Measurements from ENCODE around the gene RNF126. TPM values are rescaled to one million over a fixed set of nuclear protein-coding genes. Genes with fewer than 3 reads are reported as not detected.
"Not testable (repeated sequence)": the region's sequence is repeated elsewhere in the genome, so short reads cannot be mapped to it uniquely, and the experiment has no call there.

RNF126 gene
- total RNA-seq, 1 donor from 2014 or later = 32.9 TPM

GRCh38 chr19:609004-609346, 54.0 kb downstream of the RNF126 start:
- no peaks in the 10 kb centered on the region for H3K36me3 ChIP-seq
- no peak for TF ChIP-seq CTCF (IDR thresholded peaks at IDR 0.05)
- no peak overlapping the region for H3K27ac ChIP-seq
- intact Hi-C loops (cut with DNase I) = no loop called here
- H3K4me3 ChIP-seq = no peak overlapping the region
- H3K9me3 ChIP-seq = no peaks in the 10 kb centered on the region
- ATAC-seq (peak; percentile 70), DNase-seq (peak; percentile 85)
- H3K4me1 ChIP-seq = peaks cover 14% of the 10 kb centered on the region
- H3K27me3 ChIP-seq = no peaks in the 10 kb centered on the region

DNA sequence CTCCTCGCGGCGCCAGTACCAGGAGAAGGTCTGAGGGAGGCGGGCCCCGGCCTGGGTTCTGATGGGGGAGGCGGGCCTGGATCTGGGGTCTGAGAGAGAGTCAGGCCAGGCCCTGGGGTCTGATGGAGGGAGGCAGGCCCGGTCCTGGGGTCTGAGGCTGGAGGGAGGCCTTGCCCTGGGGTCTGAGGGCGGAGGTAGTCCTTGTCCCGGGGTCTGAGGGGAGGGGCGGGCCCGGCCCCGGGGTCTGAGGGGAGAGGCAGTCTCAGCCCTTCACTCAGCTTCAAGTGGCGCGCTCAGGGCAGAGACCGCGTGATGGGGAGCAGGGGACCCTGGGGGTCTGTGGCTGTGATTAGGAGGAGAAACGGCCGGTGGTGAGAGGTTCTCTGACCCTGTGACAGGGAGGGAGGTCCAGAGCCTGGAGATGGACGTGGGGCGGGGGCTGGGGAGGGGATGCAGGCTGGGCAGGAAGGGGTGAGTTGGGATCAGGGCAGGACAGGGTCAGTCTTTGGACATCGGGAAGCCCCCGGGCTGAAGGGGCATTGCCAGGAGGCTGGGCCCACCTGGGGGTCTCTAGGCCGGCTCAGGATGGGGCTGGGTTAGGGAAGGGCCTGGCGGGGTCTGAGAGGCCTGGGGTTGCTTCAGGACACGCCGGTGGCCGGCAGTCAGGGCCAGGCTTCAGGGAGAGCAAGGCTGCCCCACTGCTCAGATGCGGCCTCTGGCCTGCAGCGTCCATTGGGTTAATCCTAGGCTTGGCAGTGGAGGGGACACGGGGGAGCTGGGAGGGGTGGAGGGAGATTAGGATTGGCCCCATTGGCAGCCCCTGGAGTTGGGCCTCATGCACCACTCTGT, 54.6 kb downstream of the RNF126 start:
- H3K36me3 ChIP-seq = no peaks in the 10 kb centered on the region
- H3K4me1 ChIP-seq = peaks cover 14% of the 10 kb centered on the region
- no peaks in the 10 kb centered on the region for H3K9me3 ChIP-seq
- DNase-seq = no peak
- no peaks in the 10 kb centered on the region for H3K27me3 ChIP-seq
- no peak for ATAC-seq
- no peak for TF ChIP-seq CTCF (IDR thresholded peaks at IDR 0.05)
- H3K27ac ChIP-seq = no peak overlapping the region
- H3K4me3 ChIP-seq = no peak overlapping the region
- intact Hi-C loops (cut with DNase I) = no loop called here

DNA sequence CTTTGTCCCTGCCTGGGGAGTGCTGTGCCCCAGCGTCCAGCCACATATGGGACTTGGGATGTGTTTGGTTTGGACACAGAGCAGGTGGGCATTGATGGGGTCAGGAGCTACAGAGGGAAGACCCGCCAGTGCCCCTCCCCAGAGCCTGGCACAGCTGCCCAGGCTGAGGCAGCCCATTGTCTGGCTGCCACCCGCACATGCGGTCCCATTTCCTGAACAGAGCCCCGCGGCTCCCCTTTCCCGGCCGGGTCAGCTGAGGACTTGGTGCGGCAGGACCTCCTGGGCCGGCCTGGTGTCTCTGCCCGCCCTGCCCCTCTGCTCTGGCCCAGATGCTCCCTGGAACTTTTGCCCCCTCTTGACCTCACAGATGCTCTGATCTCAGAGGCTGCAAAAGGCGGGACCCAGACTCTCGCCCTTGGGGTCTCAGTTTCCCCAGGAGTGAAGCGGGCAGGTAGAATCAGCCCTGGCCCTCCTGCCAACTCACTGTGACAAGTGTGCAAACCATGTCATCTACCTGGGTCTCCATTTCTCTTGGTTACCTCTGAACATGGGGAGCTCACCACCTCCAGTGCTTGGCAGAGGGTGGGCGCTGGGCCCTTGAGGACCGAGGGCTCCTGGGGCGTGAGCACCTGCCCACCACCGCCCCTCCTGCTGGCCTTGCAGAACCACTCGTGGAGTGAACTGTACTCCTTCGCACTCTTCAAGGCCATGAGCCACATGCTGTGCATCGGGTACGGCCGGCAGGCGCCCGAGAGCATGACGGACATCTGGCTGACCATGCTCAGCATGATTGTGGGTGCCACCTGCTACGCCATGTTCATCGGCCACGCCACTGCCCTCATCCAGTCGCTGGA, 55.5 kb downstream of the RNF126 start:
- TF ChIP-seq CTCF (IDR thresholded peaks at IDR 0.05) = no peak
- H3K4me3 ChIP-seq = no peak overlapping the region
- H3K9me3 ChIP-seq = no peaks in the 10 kb centered on the region
- peaks cover 14% of the 10 kb centered on the region for H3K4me1 ChIP-seq
- H3K27ac ChIP-seq = no peak overlapping the region
- DNase-seq (no peak), ATAC-seq (no peak)
- H3K36me3 ChIP-seq = no peaks in the 10 kb centered on the region
- no peaks in the 10 kb centered on the region for H3K27me3 ChIP-seq
- intact Hi-C loops (cut with DNase I) = no loop called here

GRCh38 chr19:605061-605971, 57.7 kb downstream of the RNF126 start:
- H3K27me3 ChIP-seq; H3K9me3 ChIP-seq; H3K27ac ChIP-seq; DNase-seq; intact Hi-C loops (cut with DNase I); ATAC-seq; H3K36me3 ChIP-seq; H3K4me3 ChIP-seq: not testable (repeated sequence)
- H3K4me1 ChIP-seq = peaks cover 13% of the 10 kb centered on the region

DNA sequence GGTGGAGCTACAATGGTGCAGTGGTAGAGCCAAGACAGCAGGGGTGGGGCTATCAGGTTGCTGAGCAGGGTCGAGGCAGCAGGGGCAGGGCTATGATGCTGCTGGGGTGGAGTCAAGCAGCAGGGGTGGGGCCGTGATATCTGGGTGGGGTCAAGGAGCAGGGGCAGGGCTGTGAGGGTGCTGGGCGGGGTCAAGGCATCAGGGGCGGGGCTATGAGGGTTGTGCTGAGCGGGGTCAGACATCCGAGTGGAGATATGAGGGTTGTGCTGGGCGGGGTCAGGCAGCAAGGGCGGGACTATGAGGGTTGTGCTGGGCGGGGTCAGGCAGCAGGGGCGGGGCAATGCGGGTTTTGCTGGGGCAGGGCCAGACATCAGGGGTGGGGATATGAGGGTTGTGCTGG, 58.7 kb downstream of the RNF126 start:
- Histone ChIP-seq H3K27me3 (no peaks in the 10 kb centered on the region), H3K36me3 (no peaks in the 10 kb centered on the region), H3K4me3 (no peak overlapping the region), H3K4me1 (peaks cover 3% of the 10 kb centered on the region), H3K27ac (no peak overlapping the region), H3K9me3 (no peaks in the 10 kb centered on the region)
- intact Hi-C loops (cut with DNase I) = no loop called here
- TF ChIP-seq CTCF (IDR thresholded peaks at IDR 0.05) = no peak
- DNase-seq = no peak
- ATAC-seq = peak; percentile 17

DNA sequence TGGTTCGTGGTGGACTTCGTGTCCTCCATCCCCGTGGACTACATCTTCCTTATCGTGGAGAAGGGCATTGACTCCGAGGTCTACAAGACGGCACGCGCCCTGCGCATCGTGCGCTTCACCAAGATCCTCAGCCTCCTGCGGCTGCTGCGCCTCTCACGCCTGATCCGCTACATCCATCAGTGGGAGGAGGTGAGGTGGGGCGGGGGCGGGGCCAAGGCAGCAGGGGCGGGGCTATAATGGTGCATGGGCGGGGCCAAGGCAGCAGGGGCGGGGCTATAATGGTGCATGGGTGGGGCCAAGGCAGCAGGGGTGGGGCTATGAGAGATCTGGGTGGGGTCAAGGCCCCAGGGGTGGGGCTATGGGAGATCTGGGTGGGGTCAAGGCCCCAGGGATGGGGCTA, 59.2 kb downstream of the RNF126 start:
- ATAC-seq; H3K27me3 ChIP-seq; H3K36me3 ChIP-seq; H3K27ac ChIP-seq; intact Hi-C loops (cut with DNase I); H3K4me3 ChIP-seq; DNase-seq; H3K9me3 ChIP-seq; H3K4me1 ChIP-seq: not testable (repeated sequence)

DNA sequence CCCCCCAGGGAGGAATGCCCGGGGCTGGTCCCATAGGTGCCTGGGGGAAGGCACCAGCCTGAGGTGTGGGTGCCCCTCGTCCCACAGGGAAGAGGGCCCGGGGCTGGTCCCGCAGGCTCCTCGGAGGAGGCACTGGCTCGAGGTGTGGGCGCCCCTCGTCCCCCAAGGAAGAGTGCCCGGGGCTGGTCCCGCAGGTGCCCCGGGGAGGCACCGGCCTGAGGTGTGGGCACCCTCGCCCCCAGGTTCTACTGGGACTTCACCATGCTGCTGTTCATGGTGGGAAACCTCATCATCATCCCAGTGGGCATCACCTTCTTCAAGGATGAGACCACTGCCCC, 59.7 kb downstream of the RNF126 start:
- intact Hi-C loops (cut with DNase I); H3K27me3 ChIP-seq; ATAC-seq; H3K27ac ChIP-seq; H3K36me3 ChIP-seq; H3K9me3 ChIP-seq; H3K4me3 ChIP-seq; DNase-seq; H3K4me1 ChIP-seq: not testable (repeated sequence)
